K562 (cell line): ENCODE results near the gene CDKN1B. TPM values are rescaled to one million over a fixed set of nuclear protein-coding genes. Genes with fewer than 3 reads are reported as not detected.

Experiments
- CBFA2T3 ChIP-seq: fragments of 450-650 bp; IDR thresholded peaks from 2 replicates; pipeline ENCODE4 v1.6.1; 2017
- CREM ChIP-seq: IDR thresholded peaks from 2 replicates; pipeline ENCODE4 v1.6.1; 2014; ENCODE audit warnings: antibody characterized with exemption, low read depth
- DNMT1 ChIP-seq: fragments of 450-650 bp; IDR thresholded peaks from 2 replicates; pipeline ENCODE4 v1.6.1; 2016; ENCODE audit warnings: antibody characterized with exemption, mild to moderate bottlenecking
- ETV5 ChIP-seq: sonication (generic); formaldehyde crosslinking; IDR thresholded peaks from 2 replicates; pipeline ENCODE4 v1.4.0; 2020; ENCODE audit warnings: low read depth, mild to moderate bottlenecking, missing genetic modification reagents
- HNRNPH1 ChIP-seq: fragments of 200-400 bp; formaldehyde crosslinking; optimal IDR thresholded peaks from 2 replicates; pipeline ENCODE3; 2017; ENCODE audit warnings: low read depth, mild to moderate bottlenecking, low read length, moderate library complexity
- KDM1A ChIP-seq, 2 experiments: fragments of 450-650 bp; IDR thresholded peaks; 2 replicates each; pipeline ENCODE4 v1.6.1; 2016; ENCODE audit warnings: mild to moderate bottlenecking in 2 of 2
- PHTF2 ChIP-seq: fragments of 250-450 bp; sonication (Bioruptor Pico); IDR thresholded peaks from 2 replicates; pipeline ENCODE4 v1.5.0; 2021; ENCODE audit warnings: mild to moderate bottlenecking
- RNF2 ChIP-seq: sonication (generic); IDR thresholded peaks from 2 replicates; pipeline ENCODE4 v1.6.1; 2016
- SIX5 ChIP-seq, 2 experiments: IDR thresholded peaks; 2 replicates each; pipeline ENCODE4 v1.6.1; 2011; ENCODE audit warnings: low read length in 2 of 2, borderline replicate concordance in 1 of 2, low read depth in 1 of 2, mild to moderate bottlenecking in 1 of 2, moderate library complexity in 1 of 2; ENCODE audit not compliant: insufficient read depth in 1 of 2
- ZNF586 ChIP-seq: fragments of 450-650 bp; formaldehyde crosslinking; conservative IDR thresholded peaks from 2 replicates; pipeline ENCODE4 v1.4.0; 2020; ENCODE audit warnings: mild to moderate bottlenecking, moderate library complexity
- polyA plus RNA-seq, 8 experiments: library from polyadenylated mRNA; depleted of rRNA in 4 of 8; stranded (reverse) in 5 of 8; unstranded in 3 of 8; fragments of >200 nt; fragmentation: Nextera tagmentation in 2 of 8; fragmentation: Illumina TruSeq in 1 of 8; extraction: Ambion mirVana in 2 of 8; extraction: Trizol in 1 of 8; gene quantifications; 2 replicates each; pipeline versions ENCODE4 v1.2.1 to v1.2.3, GENCODE V29; 2011 to 2014; ENCODE audit warnings: inconsistent platforms in 1 of 8, missing spikeins in 1 of 8
- total RNA-seq, 7 experiments: library from RNA; depleted of rRNA in 6 of 7; stranded (reverse); fragments of >200 nt in 6 of 7; fragmentation: Illumina TruSeq in 2 of 7; extraction: Trizol in 2 of 7; gene quantifications; 2 replicates each; pipeline versions ENCODE4 v1.2.1 to v1.2.3, GENCODE V29; 2011 to 2021; ENCODE audit warnings: low replicate concordance in 1 of 7
- TF ChIP-seq, protein P1 (sequence below): sonication (generic); formaldehyde crosslinking; IDR thresholded peaks from 2 replicates; pipeline ENCODE4 v1.5.0; 2020; ENCODE audit warnings: missing genetic modification reagents
- TF ChIP-seq, protein P2 (sequence below): fragments of 450-650 bp; IDR thresholded peaks from 2 replicates; pipeline ENCODE4 v1.6.1; 2018; ENCODE audit not compliant: partially characterized antibody
- TF ChIP-seq, protein P3 (sequence below): fragments of 250-450 bp; sonication (Bioruptor Pico); IDR thresholded peaks from 2 replicates; pipeline ENCODE4 v1.9.0; 2021; ENCODE audit warnings: mild to moderate bottlenecking, inconsistent platforms
- TF ChIP-seq, protein P4 (sequence below): fragments of 450-650 bp; IDR thresholded peaks from 2 replicates; pipeline ENCODE4 v1.6.1; 2016
- TF ChIP-seq, protein P5 (sequence below): sonication (generic); formaldehyde crosslinking; IDR thresholded peaks from 2 replicates; pipeline ENCODE4 v1.8.0; 2022; ENCODE audit warnings: missing genetic modification reagents, mild to moderate bottlenecking, borderline replicate concordance

Gene CDKN1B
- total and polyA plus RNA-seq, 9 of the 15 experiments (the other 6 are each of a cell fraction or from before 2014, with no cell fraction given): 2.6 to 35.2 (median 15.5) TPM

DNA sequence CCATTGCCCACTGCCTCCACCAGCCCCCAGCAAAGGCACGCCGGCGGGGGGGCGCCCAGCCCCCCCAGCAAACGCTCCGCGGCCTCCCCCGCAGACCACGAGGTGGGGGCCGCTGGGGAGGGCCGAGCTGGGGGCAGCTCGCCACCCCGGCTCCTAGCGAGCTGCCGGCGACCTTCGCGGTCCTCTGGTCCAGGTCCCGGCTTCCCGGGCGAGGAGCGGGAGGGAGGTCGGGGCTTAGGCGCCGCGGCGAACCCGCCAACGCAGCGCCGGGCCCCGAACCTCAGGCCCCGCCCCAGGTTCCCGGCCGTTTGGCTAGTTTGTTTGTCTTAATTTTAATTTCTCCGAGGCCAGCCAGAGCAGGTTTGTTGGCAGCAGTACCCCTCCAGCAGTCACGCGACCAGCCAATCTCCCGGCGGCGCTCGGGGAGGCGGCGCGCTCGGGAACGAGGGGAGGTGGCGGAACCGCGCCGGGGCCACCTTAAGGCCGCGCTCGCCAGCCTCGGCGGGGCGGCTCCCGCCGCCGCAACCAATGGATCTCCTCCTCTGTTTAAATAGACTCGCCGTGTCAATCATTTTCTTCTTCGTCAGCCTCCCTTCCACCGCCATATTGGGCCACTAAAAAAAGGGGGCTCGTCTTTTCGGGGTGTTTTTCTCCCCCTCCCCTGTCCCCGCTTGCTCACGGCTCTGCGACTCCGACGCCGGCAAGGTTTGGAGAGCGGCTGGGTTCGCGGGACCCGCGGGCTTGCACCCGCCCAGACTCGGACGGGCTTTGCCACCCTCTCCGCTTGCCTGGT lies at the start of gene CDKN1B (continued):
- TF ChIP-seq, protein P1, sequence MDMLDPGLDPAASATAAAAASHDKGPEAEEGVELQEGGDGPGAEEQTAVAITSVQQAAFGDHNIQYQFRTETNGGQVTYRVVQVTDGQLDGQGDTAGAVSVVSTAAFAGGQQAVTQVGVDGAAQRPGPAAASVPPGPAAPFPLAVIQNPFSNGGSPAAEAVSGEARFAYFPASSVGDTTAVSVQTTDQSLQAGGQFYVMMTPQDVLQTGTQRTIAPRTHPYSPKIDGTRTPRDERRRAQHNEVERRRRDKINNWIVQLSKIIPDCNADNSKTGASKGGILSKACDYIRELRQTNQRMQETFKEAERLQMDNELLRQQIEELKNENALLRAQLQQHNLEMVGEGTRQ (CRISPR knock-in tag): peak; percentile 58
- peak; percentile 48; the same call in 1 of the 2 replicates for TF ChIP-seq RNF2
- TF ChIP-seq, protein P2, sequence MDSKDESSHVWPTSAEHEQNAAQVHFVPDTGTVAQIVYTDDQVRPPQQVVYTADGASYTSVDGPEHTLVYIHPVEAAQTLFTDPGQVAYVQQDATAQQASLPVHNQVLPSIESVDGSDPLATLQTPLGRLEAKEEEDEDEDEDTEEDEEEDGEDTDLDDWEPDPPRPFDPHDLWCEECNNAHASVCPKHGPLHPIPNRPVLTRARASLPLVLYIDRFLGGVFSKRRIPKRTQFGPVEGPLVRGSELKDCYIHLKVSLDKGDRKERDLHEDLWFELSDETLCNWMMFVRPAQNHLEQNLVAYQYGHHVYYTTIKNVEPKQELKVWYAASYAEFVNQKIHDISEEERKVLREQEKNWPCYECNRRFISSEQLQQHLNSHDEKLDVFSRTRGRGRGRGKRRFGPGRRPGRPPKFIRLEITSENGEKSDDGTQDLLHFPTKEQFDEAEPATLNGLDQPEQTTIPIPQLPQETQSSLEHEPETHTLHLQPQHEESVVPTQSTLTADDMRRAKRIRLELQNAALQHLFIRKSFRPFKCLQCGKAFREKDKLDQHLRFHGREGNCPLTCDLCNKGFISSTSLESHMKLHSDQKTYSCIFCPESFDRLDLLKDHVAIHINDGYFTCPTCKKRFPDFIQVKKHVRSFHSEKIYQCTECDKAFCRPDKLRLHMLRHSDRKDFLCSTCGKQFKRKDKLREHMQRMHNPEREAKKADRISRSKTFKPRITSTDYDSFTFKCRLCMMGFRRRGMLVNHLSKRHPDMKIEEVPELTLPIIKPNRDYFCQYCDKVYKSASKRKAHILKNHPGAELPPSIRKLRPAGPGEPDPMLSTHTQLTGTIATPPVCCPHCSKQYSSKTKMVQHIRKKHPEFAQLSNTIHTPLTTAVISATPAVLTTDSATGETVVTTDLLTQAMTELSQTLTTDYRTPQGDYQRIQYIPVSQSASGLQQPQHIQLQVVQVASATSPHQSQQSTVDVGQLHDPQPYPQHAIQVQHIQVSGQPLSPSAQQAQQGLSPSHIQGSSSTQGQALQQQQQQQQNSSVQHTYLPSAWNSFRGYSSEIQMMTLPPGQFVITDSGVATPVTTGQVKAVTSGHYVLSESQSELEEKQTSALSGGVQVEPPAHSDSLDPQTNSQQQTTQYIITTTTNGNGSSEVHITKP: peak; percentile 35
- TF ChIP-seq KDM1A (IDR thresholded peaks at IDR 0.05): no peak
- TF ChIP-seq DNMT1: no peak
- TF ChIP-seq PHTF2 (CRISPR knock-in tag): no peak
- TF ChIP-seq CBFA2T3: no peak
- TF ChIP-seq, protein P3, sequence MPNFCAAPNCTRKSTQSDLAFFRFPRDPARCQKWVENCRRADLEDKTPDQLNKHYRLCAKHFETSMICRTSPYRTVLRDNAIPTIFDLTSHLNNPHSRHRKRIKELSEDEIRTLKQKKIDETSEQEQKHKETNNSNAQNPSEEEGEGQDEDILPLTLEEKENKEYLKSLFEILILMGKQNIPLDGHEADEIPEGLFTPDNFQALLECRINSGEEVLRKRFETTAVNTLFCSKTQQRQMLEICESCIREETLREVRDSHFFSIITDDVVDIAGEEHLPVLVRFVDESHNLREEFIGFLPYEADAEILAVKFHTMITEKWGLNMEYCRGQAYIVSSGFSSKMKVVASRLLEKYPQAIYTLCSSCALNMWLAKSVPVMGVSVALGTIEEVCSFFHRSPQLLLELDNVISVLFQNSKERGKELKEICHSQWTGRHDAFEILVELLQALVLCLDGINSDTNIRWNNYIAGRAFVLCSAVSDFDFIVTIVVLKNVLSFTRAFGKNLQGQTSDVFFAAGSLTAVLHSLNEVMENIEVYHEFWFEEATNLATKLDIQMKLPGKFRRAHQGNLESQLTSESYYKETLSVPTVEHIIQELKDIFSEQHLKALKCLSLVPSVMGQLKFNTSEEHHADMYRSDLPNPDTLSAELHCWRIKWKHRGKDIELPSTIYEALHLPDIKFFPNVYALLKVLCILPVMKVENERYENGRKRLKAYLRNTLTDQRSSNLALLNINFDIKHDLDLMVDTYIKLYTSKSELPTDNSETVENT (CRISPR knock-in tag): no peak
- TF ChIP-seq, protein P4, sequence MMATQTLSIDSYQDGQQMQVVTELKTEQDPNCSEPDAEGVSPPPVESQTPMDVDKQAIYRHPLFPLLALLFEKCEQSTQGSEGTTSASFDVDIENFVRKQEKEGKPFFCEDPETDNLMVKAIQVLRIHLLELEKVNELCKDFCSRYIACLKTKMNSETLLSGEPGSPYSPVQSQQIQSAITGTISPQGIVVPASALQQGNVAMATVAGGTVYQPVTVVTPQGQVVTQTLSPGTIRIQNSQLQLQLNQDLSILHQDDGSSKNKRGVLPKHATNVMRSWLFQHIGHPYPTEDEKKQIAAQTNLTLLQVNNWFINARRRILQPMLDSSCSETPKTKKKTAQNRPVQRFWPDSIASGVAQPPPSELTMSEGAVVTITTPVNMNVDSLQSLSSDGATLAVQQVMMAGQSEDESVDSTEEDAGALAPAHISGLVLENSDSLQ: peak; percentile 98
- TF ChIP-seq ETV5: no peak
- TF ChIP-seq ZNF586 (CRISPR knock-in tag): no peak
- no peak for TF ChIP-seq SIX5 (IDR thresholded peaks at IDR 0.05; ENCODE audit: borderline replicate concordance in 1 of 2, insufficient read depth in 1 of 2, low read depth in 1 of 2, low read length in 2 of 2)
- TF ChIP-seq CREM: 0 out of 2 replicates have a peak, but pooled peaks have one; percentile 7
- TF ChIP-seq HNRNPH1: no peak
- TF ChIP-seq, protein P5, sequence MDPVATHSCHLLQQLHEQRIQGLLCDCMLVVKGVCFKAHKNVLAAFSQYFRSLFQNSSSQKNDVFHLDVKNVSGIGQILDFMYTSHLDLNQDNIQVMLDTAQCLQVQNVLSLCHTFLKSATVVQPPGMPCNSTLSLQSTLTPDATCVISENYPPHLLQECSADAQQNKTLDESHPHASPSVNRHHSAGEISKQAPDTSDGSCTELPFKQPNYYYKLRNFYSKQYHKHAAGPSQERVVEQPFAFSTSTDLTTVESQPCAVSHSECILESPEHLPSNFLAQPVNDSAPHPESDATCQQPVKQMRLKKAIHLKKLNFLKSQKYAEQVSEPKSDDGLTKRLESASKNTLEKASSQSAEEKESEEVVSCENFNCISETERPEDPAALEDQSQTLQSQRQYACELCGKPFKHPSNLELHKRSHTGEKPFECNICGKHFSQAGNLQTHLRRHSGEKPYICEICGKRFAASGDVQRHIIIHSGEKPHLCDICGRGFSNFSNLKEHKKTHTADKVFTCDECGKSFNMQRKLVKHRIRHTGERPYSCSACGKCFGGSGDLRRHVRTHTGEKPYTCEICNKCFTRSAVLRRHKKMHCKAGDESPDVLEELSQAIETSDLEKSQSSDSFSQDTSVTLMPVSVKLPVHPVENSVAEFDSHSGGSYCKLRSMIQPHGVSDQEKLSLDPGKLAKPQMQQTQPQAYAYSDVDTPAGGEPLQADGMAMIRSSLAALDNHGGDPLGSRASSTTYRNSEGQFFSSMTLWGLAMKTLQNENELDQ: no peak
